Uterus (tissue), 2 donors: ENCODE measurements around the gene NRSN2.

Source experiments
- CTCF ChIP-seq, 4 experiments: fragments of 200-600 bp in 2 of 4; fragments of 450-650 bp in 2 of 4; sonication (generic) in 2 of 4; IDR thresholded peaks; one replicate each; pipeline ENCODE4 v1.5.1; 2016 to 2019; ENCODE audit warnings: antibody characterized with exemption in 4 of 4, mild to moderate bottlenecking in 2 of 4, moderate library complexity in 1 of 4
- POLR2A ChIP-seq, 2 donors: fragments of 450-650 bp; IDR thresholded peaks; one replicate each; pipeline ENCODE4 v1.6.1; 2016; ENCODE audit warnings: antibody characterized with exemption in 2 of 2, mild to moderate bottlenecking in 1 of 2, moderate library complexity in 1 of 2

- no peak for TF ChIP-seq CTCF (IDR thresholded peaks at IDR 0.05)
- TF ChIP-seq POLR2A (IDR thresholded peaks at IDR 0.05) = no peak
Measured at GRCh38 chr20:378961-379336, 32.0 kb downstream of the NRSN2 start.
